IPS-18a (cell line): ENCODE measurements around the gene UNC5B.
A peak's percentile ranks its signal among the peaks of the same experiment; 100 is the strongest.

ENCODE experiments used
- H3K27ac ChIP-seq: one replicate; pipeline ENCODE4 v1.5.1; 2013; ENCODE audit warnings: low read length
- H3K27me3 ChIP-seq: one replicate; pipeline ENCODE4 v1.6.1; 2013; ENCODE audit warnings: mild to moderate bottlenecking, low read length; ENCODE audit not compliant: control insufficient read depth, insufficient read depth
- H3K36me3 ChIP-seq: one replicate; pipeline ENCODE4 v1.6.1; 2013; ENCODE audit warnings: low read depth, low read length; ENCODE audit not compliant: control insufficient read depth
- H3K4me1 ChIP-seq: one replicate; pipeline ENCODE4 v1.6.1; 2013; ENCODE audit warnings: low read depth, low read length; ENCODE audit not compliant: control insufficient read depth
- H3K4me3 ChIP-seq: one replicate; pipeline ENCODE4 v1.5.1; 2013; ENCODE audit warnings: low read length
- H3K9ac ChIP-seq: one replicate; pipeline ENCODE4 v1.6.1; 2013; ENCODE audit warnings: mild to moderate bottlenecking, low read length, moderate library complexity
- H3K9me3 ChIP-seq: one replicate; pipeline ENCODE4 v1.6.1; 2013; ENCODE audit warnings: low read depth, low read length; ENCODE audit not compliant: control insufficient read depth

UNC5B gene

GRCh38 chr10:71212318-71213126 lies at the start of gene UNC5B:
Gene UNC5B, plus strand, starts transcription at chr10:71212570. Its CDS starts 416 bp downstream, at chr10:71212986.
- Histone ChIP-seq H3K27ac (no peak within 1 kb of the TSS), H3K36me3 (no peaks in the 10 kb centered on the region), H3K4me3 (peak within 1 kb of the TSS; percentile 83), H3K9me3 (no peaks in the 10 kb centered on the region), H3K4me1 (peaks cover 45% of the 10 kb centered on the region), H3K9ac (peak within 1 kb of the TSS; percentile 47), H3K27me3 (peaks cover 73% of the 10 kb centered on the region)

DNA sequence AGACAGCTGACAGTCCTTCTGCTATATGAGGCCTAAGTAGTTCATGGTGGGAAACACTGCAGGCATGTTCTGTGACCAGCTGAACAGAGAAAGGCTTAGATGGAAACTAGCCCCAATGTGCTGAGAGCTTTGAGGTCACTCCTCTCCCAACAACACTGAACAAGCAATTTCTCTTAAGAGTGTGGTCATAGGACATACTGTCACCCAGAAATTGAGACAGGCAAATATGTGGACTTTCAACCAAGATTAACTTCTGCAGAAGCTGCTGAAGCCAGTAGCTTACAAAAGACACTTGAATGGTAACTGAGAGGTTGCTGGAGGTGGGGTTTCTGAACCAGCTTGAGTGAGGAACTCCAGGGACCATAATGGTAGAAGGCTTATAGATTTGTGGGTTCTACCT lies 38.9 kb upstream of the UNC5B start:
- Histone ChIP-seq H3K9ac (no peak overlapping the region), H3K4me1 (peaks cover 11% of the 10 kb centered on the region), H3K36me3 (no peaks in the 10 kb centered on the region), H3K27me3 (no peaks in the 10 kb centered on the region), H3K4me3 (no peak overlapping the region), H3K27ac (no peak overlapping the region), H3K9me3 (no peaks in the 10 kb centered on the region)

- Histone ChIP-seq H3K9ac (no peak overlapping the region), H3K27me3 (no peaks in the 10 kb centered on the region), H3K27ac (no peak overlapping the region), H3K4me3 (no peak overlapping the region), H3K9me3 (no peaks in the 10 kb centered on the region), H3K36me3 (no peaks in the 10 kb centered on the region), H3K4me1 (peaks cover 11% of the 10 kb centered on the region)
Measured at GRCh38 chr10:71176661-71177060, 35.7 kb upstream of the UNC5B start.

GRCh38 chr10:71177651-71178199 lies 34.6 kb upstream of the UNC5B start:
- no peak overlapping the region for H3K9ac ChIP-seq
- H3K27me3 ChIP-seq: no peaks in the 10 kb centered on the region
- no peak overlapping the region for H3K4me3 ChIP-seq
- H3K27ac ChIP-seq: no peak overlapping the region
- H3K4me1 ChIP-seq: peaks cover 11% of the 10 kb centered on the region
- H3K9me3 ChIP-seq: no peaks in the 10 kb centered on the region
- H3K36me3 ChIP-seq: no peaks in the 10 kb centered on the region

- peaks cover 11% of the 10 kb centered on the region for H3K4me1 ChIP-seq
- no peaks in the 10 kb centered on the region for H3K27me3 ChIP-seq
- no peaks in the 10 kb centered on the region for H3K36me3 ChIP-seq
- H3K9ac ChIP-seq: no peak overlapping the region
- no peak overlapping the region for H3K4me3 ChIP-seq
- H3K27ac ChIP-seq: no peak overlapping the region
- H3K9me3 ChIP-seq: no peaks in the 10 kb centered on the region
Measured at GRCh38 chr10:71178880-71179279, 33.5 kb upstream of the UNC5B start.

DNA sequence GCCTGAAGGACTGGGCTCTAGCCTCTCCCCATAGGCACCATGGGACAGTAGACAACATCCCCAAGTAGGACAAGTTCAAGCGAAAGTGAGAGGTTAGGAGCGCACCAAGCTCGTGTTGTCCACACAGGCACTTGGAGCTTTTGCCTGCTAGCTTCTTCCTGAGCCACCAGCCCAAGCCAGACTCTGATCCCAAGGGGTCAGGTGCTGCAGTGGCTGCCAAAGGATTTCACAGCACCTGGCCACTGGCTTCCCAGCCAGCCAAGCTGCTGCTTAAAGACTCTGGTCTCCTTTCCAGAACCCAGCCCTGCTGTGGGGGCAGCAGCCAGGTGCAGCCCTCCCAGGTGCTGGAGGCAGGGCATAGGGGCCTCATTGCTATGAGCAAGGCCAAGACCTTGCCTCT lies 33.0 kb upstream of the UNC5B start:
- H3K27ac ChIP-seq: no peak overlapping the region
- no peaks in the 10 kb centered on the region for H3K36me3 ChIP-seq
- peaks cover 11% of the 10 kb centered on the region for H3K4me1 ChIP-seq
- no peak overlapping the region for H3K9ac ChIP-seq
- no peak overlapping the region for H3K4me3 ChIP-seq
- H3K9me3 ChIP-seq: no peaks in the 10 kb centered on the region
- no peaks in the 10 kb centered on the region for H3K27me3 ChIP-seq

DNA sequence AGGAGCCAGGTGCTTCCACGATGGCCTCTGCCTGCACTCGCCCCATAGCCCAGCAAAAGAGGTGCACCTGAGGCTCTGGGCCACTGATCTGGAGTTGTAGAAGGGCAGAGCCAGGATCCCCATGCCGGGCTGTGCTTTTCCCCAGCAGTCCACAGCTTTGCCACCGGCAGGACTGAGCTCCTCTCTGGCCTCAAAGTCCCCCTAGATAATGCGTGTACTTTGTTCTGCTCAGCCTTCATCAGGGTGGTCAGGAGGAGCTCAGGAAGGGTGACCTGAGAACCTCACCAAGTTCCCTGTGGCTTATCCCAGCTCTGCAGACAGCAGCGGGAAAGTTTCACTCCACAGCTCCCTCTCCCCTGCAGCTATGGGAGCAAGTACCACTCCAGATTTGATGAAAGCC lies 27.9 kb upstream of the UNC5B start:
- no peak overlapping the region for H3K9ac ChIP-seq
- no peak overlapping the region for H3K4me3 ChIP-seq
- H3K9me3 ChIP-seq: no peaks in the 10 kb centered on the region
- no peak overlapping the region for H3K27ac ChIP-seq
- no peaks in the 10 kb centered on the region for H3K4me1 ChIP-seq
- no peaks in the 10 kb centered on the region for H3K27me3 ChIP-seq
- no peaks in the 10 kb centered on the region for H3K36me3 ChIP-seq

DNA sequence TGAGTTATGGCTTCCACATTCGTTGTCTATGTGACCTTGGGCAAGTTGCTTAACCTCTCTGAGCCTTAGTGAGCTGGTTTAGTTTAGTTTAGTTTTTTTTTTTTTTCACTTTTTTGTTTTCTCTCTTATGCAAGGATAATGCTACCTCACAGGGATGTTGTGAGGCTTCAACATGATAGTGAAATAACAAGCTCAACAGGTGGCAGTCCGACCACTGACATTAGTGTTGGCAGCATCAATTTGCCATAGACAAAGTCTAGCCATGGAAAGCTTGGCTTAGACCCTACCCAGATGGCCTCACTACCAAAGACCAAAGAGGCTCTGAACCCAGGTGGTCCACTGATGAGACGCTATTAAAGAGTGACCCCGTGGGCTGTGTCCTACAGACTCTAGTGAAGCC lies 27.2 kb upstream of the UNC5B start:
- Histone ChIP-seq H3K36me3 (no peaks in the 10 kb centered on the region), H3K4me3 (no peak overlapping the region), H3K4me1 (no peaks in the 10 kb centered on the region), H3K9me3 (no peaks in the 10 kb centered on the region), H3K9ac (no peak overlapping the region), H3K27ac (no peak overlapping the region), H3K27me3 (no peaks in the 10 kb centered on the region)

GRCh38 chr10:71187197-71187596 lies 25.2 kb upstream of the UNC5B start:
- no peaks in the 10 kb centered on the region for H3K9me3 ChIP-seq

GRCh38 chr10:71187600-71187999 lies 24.8 kb upstream of the UNC5B start:
- Histone ChIP-seq H3K27me3 (no peaks in the 10 kb centered on the region), H3K36me3 (no peaks in the 10 kb centered on the region), H3K27ac (no peak overlapping the region), H3K4me1 (peaks cover 2% of the 10 kb centered on the region), H3K9me3 (no peaks in the 10 kb centered on the region), H3K9ac (no peak overlapping the region), H3K4me3 (no peak overlapping the region)

More at GRCh38 chr10:71187197-71187596, 25.2 kb upstream of the UNC5B start:
- Histone ChIP-seq H3K27me3 (no peaks in the 10 kb centered on the region), H3K36me3 (no peaks in the 10 kb centered on the region), H3K27ac (no peak overlapping the region), H3K9ac (no peak overlapping the region), H3K4me3 (no peak overlapping the region), H3K4me1 (peaks cover 2% of the 10 kb centered on the region)

DNA sequence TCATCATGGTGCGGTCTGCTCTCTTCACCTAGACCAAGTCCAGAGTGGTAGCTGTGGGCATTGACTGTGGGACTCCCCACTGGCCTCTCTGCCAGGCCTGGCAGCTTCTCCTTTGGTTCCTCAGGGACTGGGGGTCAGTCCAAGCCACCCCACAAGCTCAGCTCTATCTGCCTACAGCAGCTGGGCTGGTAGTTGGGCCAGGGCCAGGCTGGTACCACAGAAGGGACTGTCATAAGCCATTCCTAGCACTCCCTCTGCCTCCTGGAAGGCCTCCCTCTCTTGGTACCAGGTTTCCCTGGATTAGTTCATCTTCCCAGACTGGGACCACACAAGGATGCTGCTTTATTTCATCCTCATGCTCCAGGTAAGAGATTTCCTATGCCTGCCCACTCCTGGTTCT lies 24.2 kb upstream of the UNC5B start:
- Histone ChIP-seq H3K9me3 (no peaks in the 10 kb centered on the region), H3K36me3 (no peaks in the 10 kb centered on the region), H3K27ac (no peak overlapping the region), H3K4me1 (peaks cover 2% of the 10 kb centered on the region), H3K4me3 (no peak overlapping the region), H3K9ac (no peak overlapping the region), H3K27me3 (no peaks in the 10 kb centered on the region)

- no peak overlapping the region for H3K4me3 ChIP-seq
- H3K36me3 ChIP-seq: no peaks in the 10 kb centered on the region
- H3K9me3 ChIP-seq: no peaks in the 10 kb centered on the region
Measured at GRCh38 chr10:71191019-71191418, 21.4 kb upstream of the UNC5B start.

More at GRCh38 chr10:71191019-71191418, 21.4 kb upstream of the UNC5B start:
- peaks cover 2% of the 10 kb centered on the region for H3K4me1 ChIP-seq
- no peak overlapping the region for H3K27ac ChIP-seq
- H3K9ac ChIP-seq: no peak overlapping the region
- H3K27me3 ChIP-seq: no peaks in the 10 kb centered on the region
